GM19238 (cell line): ENCODE measurements around the gene NTRK3.

ENCODE experiments used
- DNase-seq: peaks from one replicate; pipeline ENCODE4 v3.0.0; 2011; ENCODE audit warnings: low spot score; ENCODE audit not compliant: insufficient read length

NTRK3 gene

GRCh38 chr15:87949151-87949574, 307.4 kb downstream of the NTRK3 start:
- DNase-seq, result no peak

- no peak for DNase-seq
Observed at GRCh38 chr15:87947560-87947959, 309.0 kb downstream of the NTRK3 start.

GRCh38 chr15:87945246-87945645, 311.3 kb downstream of the NTRK3 start:
- DNase-seq, result no peak

GRCh38 chr15:87944691-87945090, 311.8 kb downstream of the NTRK3 start:
- no peak for DNase-seq

- no peak for DNase-seq
Observed at GRCh38 chr15:87944050-87944449, 312.5 kb downstream of the NTRK3 start.

- no peak for DNase-seq
Observed at GRCh38 chr15:87943626-87944025, 312.9 kb downstream of the NTRK3 start.

GRCh38 chr15:87942316-87942715, 314.2 kb downstream of the NTRK3 start:
- DNase-seq, result no peak

- no peak for DNase-seq
Observed at GRCh38 chr15:87941606-87942005, 314.9 kb downstream of the NTRK3 start.

GRCh38 chr15:87940768-87941167, 315.8 kb downstream of the NTRK3 start:
- DNase-seq, result no peak

GRCh38 chr15:87939848-87940457, 316.6 kb downstream of the NTRK3 start:
- no peak for DNase-seq

GRCh38 chr15:87938031-87938430, 318.5 kb downstream of the NTRK3 start:
- no peak for DNase-seq

GRCh38 chr15:87935583-87935982, 321.0 kb downstream of the NTRK3 start:
- no peak for DNase-seq

GRCh38 chr15:87931584-87931983, 325.0 kb downstream of the NTRK3 start:
- no peak for DNase-seq

- no peak for DNase-seq
Observed at GRCh38 chr15:87930457-87930856, 326.1 kb downstream of the NTRK3 start.

- DNase-seq, result no peak
Observed at GRCh38 chr15:87929841-87930240, 326.7 kb downstream of the NTRK3 start.

GRCh38 chr15:87924433-87924832, 332.1 kb downstream of the NTRK3 start:
- no peak for DNase-seq

GRCh38 chr15:87919064-87919463, 337.5 kb downstream of the NTRK3 start:
- DNase-seq, result no peak

- DNase-seq, result no peak
Observed at GRCh38 chr15:87917480-87917879, 339.1 kb downstream of the NTRK3 start.

GRCh38 chr15:87916208-87916607, 340.3 kb downstream of the NTRK3 start:
- no peak for DNase-seq

GRCh38 chr15:87910301-87910700, 346.2 kb downstream of the NTRK3 start:
- DNase-seq, result no peak

- no peak for DNase-seq
Observed at GRCh38 chr15:87907676-87908446, 348.7 kb downstream of the NTRK3 start.

- no peak for DNase-seq
Observed at GRCh38 chr15:87906444-87906843, 350.1 kb downstream of the NTRK3 start.
